HepG2 (cell line): ENCODE results near the gene SIVA1.

Experiments used
- EZH2 ChIP-seq: conservative IDR thresholded peaks from 2 replicates; pipeline ENCODE4 v1.6.1; 2012; ENCODE audit warnings: mild to moderate bottlenecking, low read depth, low read length, moderate library complexity
- IRF2 ChIP-seq: IDR thresholded peaks from 2 replicates; pipeline ENCODE4 v1.6.1; 2018; ENCODE audit warnings: missing genetic modification reagents, missing compliant biosample characterization
- MAF1 ChIP-seq: sonication (generic); formaldehyde crosslinking; IDR thresholded peaks from 2 replicates; pipeline ENCODE4 v1.5.0; 2020; ENCODE audit warnings: missing genetic modification reagents, borderline replicate concordance

DNA sequence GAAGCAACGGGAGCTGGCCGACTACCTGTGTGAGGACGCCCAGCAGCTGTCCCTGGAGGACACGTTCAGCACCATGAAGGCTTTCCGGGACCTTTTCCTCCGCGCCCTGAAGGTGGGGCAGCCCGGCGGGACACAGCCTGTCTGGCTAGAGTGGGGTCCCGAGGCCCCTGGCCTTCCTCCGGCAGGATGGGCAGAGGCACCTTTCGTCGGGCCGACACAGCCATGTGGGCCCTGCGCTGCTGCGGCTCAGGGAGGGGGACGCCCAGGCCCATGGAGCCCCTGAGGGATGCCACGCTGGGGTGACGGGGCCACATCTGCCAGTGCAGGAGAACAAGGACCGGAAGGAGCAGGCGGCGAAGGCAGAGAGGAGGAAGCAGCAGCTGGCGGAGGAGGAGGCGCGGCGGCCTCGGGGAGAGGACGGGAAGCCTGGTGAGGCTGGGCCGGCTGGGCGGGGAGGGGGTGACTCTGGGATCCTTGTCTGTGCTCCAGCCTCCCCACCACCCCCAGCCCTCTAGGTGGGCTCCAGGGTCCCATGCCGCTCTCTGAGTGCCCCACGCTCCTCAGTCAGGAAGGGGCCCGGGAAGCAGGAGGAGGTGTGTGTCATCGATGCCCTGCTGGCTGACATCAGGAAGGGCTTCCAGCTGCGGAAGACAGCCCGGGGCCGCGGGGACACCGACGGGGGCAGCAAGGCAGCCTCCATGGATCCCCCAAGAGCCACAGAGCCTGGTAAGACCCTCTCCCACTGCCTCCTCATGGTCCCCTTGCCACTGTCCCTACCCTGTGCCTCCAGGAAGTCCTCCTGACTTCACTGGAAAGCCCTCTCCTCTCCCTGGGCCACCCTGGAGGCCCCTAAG is 39.8 kb upstream of the SIVA1 start:
- TF ChIP-seq EZH2 (no peak), MAF1 (no peak), IRF2 (CRISPR knock-in tag) (no peak)
